Naive thymus-derived CD4-positive, alpha-beta T cell (primary cell): Measurements from ENCODE around the gene RHOV. TPM values are rescaled to one million over a fixed set of nuclear protein-coding genes. Genes with fewer than 3 reads are reported as not detected.

Experiments used
- ATAC-seq: fragments of 150-1000 bp; cut with Tn5 transposase; 2 replicates; pipeline ENCODE4 v1.10.0; 2021; ENCODE audit warnings: mild to moderate bottlenecking, moderate library complexity
- CTCF ChIA-PET: fragments of 350-600 bp; sonication (Branson Sonifier 250); formaldehyde crosslinking; loops from one replicate; lab custom pipeline; 2021; ENCODE audit warnings: antibody characterized with exemption; lab: Charles Lee
- POLR2A ChIA-PET: fragments of 350-600 bp; sonication (Branson Sonifier 250); formaldehyde crosslinking; loops from one replicate; lab custom pipeline; 2021; ENCODE audit warnings: antibody characterized with exemption, inconsistent platforms; lab: Charles Lee
- DNase-seq, 9 donors: peaks; one replicate each; pipeline versions ENCODE4 v3.0.0 to v3.0.0-alpha.2; 2020 to 2022; ENCODE audit warnings: mixed read lengths in 1 of 9
- H3K27ac ChIP-seq: one replicate; pipeline ENCODE4 v1.7.0; 2013; ENCODE audit warnings: mild to moderate bottlenecking, low read depth, low read length, moderate library complexity
- H3K27me3 ChIP-seq, 2 donors: one replicate each; pipeline ENCODE4 v1.7.0; 2013; ENCODE audit warnings: low read length in 2 of 2, mild to moderate bottlenecking in 2 of 2, moderate library complexity in 2 of 2; ENCODE audit not compliant: control insufficient read depth in 2 of 2, insufficient read depth in 2 of 2
- H3K36me3 ChIP-seq, 3 experiments: 1 replicate in 2 of 3; 2 replicates in 1 of 3; pipeline ENCODE4 v1.7.0; 2013; ENCODE audit warnings: low read length in 3 of 3, mild to moderate bottlenecking in 3 of 3, moderate library complexity in 1 of 3; ENCODE audit not compliant: insufficient read depth in 3 of 3, control insufficient read depth in 2 of 3
- H3K4me1 ChIP-seq, 2 donors: one replicate each; pipeline ENCODE4 v1.7.0; 2013; ENCODE audit warnings: low read length in 2 of 2, mild to moderate bottlenecking in 2 of 2, moderate library complexity in 1 of 2; ENCODE audit not compliant: control insufficient read depth in 2 of 2, insufficient read depth in 2 of 2
- H3K4me3 ChIP-seq: 2 replicates; pipeline ENCODE4 v1.7.0; 2013; ENCODE audit warnings: mild to moderate bottlenecking, low read length
- H3K9me3 ChIP-seq, 3 experiments: 1 replicate in 2 of 3; 2 replicates in 1 of 3; pipeline ENCODE4 v1.7.0; 2013; ENCODE audit warnings: low read length in 3 of 3; ENCODE audit not compliant: control insufficient read depth in 2 of 3
- H3K27ac Mint-ChIP-seq, 9 donors: one replicate each; pipeline ENCODE4 v1.8.0; 2020 to 2022; ENCODE audit warnings: mixed read lengths in 9 of 9, mild to moderate bottlenecking in 8 of 9, moderate library complexity in 5 of 9, inconsistent platforms in 2 of 9
- H3K27me3 Mint-ChIP-seq, 5 donors: one replicate each; pipeline ENCODE4 v1.8.0; 2021 to 2022; ENCODE audit warnings: mixed read lengths in 5 of 5, mild to moderate bottlenecking in 1 of 5
- H3K36me3 Mint-ChIP-seq, 5 donors: one replicate each; pipeline ENCODE4 v1.8.0; 2020 to 2022; ENCODE audit warnings: mixed read lengths in 5 of 5, mild to moderate bottlenecking in 3 of 5, inconsistent platforms in 1 of 5
- H3K4me1 Mint-ChIP-seq, 7 donors: one replicate each; pipeline ENCODE4 v1.8.0; 2020 to 2022; ENCODE audit warnings: mixed read lengths in 7 of 7, mild to moderate bottlenecking in 3 of 7, inconsistent platforms in 1 of 7
- H3K4me3 Mint-ChIP-seq, 10 donors: one replicate each; pipeline ENCODE4 v1.8.0; 2020 to 2022; ENCODE audit warnings: mild to moderate bottlenecking in 10 of 10, mixed read lengths in 10 of 10, moderate library complexity in 6 of 10, inconsistent platforms in 2 of 10
- H3K9me3 Mint-ChIP-seq, 11 donors: one replicate each; pipeline ENCODE4 v1.8.0; 2020 to 2022; ENCODE audit warnings: mixed read lengths in 11 of 11, mild to moderate bottlenecking in 4 of 11, inconsistent platforms in 1 of 11, moderate library complexity in 1 of 11
- intact Hi-C, 2 donors: fragments of 100-400 bp; cut with micrococcal nuclease; formaldehyde crosslinking; loops; one replicate each; pipeline ENCODE4 v1.15.1; 2023
- polyA plus RNA-seq, 2 donors: library from polyadenylated mRNA; unstranded; fragments of 300-500 nt; fragmentation: Illumina TruSeq; gene quantifications; one replicate each; pipeline ENCODE4 v1.2.3, GENCODE V29; 2021
- total RNA-seq, 6 experiments: library from RNA in 5 of 6; stranded (reverse) in 5 of 6; gene quantifications; 1 replicate in 5 of 6; 2 replicates in 1 of 6; pipeline ENCODE4 v1.2.3 and lab custom pipeline; 2021 to 2026

The RHOV gene
- total and polyA plus RNA-seq, 7 experiments from 2014 or later: 0.39 TPM; not detected in 6

GRCh38 chr15:40893733-40894680, 20.0 kb upstream of the RHOV start, which contains the start of gene VPS18:
Gene VPS18, plus strand, starts transcription at chr15:40894450. Its CDS starts 319 bp downstream, at chr15:40894769.
- peak; percentile 99 for ATAC-seq
- POLR2A ChIA-PET: interaction anchor here (0.6 to 2.8 kb wide), 11 partner anchors 9 to 650 kb away, joined by 3 to 29 read pairs (median 3); partner anchors contain the start of genes CHP1, DNAJC17, INO80 and RAD51
- Histone ChIP-seq H3K27ac (peak within 1 kb of the TSS; percentile 83), H3K9me3 (no peaks in the 10 kb centered on the region), H3K4me1 (peaks cover 17 to 18% of the 10 kb centered on the region in 2 donors), H3K36me3 (peaks cover 0 to 19% (median 0%) of the 10 kb centered on the region in 3 experiments), H3K27me3 (no peaks in the 10 kb centered on the region), H3K4me3 (peak within 1 kb of the TSS; percentile 94)
- Mint-ChIP-seq H3K4me3 (peak within 1 kb of the TSS; percentile 96 to 99 (median 98)), H3K36me3 (peaks cover 0 to 15% (median 0%) of the 10 kb centered on the region in 5 donors), H3K4me1 (peaks cover 30 to 47% (median 37%) of the 10 kb centered on the region in 7 donors), H3K9me3 (no peaks in the 10 kb centered on the region), H3K27ac (peak within 1 kb of the TSS; percentile 87 to 98 (median 96)), H3K27me3 (peaks cover 0 to 7% (median 0%) of the 10 kb centered on the region in 5 donors)
- CTCF ChIA-PET: interaction anchor here (0.6 to 5.5 kb wide), 20 partner anchors 9 to 766 kb away, joined by 3 to 101 read pairs (median 4); partner anchors contain the start of genes CHAC1, CHP1, EXD1 and MGA
- DNase-seq: peak; percentile 96 to 99 (median 98)
- intact Hi-C loops: loop anchor here (1.0 to 10.0 kb wide), 18 partner anchors 10 to 389 kb away; partner anchors contain the start of genes DNAJC17 (in 2 of the 2), RMDN3 (in 2 of the 2), ZFYVE19 (in 2 of the 2) and CCDC32 (in 1 of the 2)

GRCh38 chr15:40893019-40893670, 19.1 kb upstream of the RHOV start:
- Mint-ChIP-seq H3K27me3 (peaks cover 0 to 7% (median 0%) of the 10 kb centered on the region in 5 donors), H3K4me1 (peaks cover 29 to 47% (median 37%) of the 10 kb centered on the region in 7 donors), H3K27ac (peak overlapping the region in 7 of 9 donors; percentile 46 to 98 (median 96)), H3K9me3 (no peaks in the 10 kb centered on the region), H3K36me3 (peaks cover 0 to 8% (median 0%) of the 10 kb centered on the region in 5 donors), H3K4me3 (peak overlapping the region in 9 of 10 donors; percentile 8 to 99 (median 96))
- ChIA-PET CTCF (interaction anchor here (0.6 to 5.5 kb wide), 8 partner anchors 8 to 191 kb away, joined by 3 to 101 read pairs (median 4); no protein-coding TSS in a partner anchor), POLR2A (interaction anchor here (1.7 to 2.8 kb wide), 2 partner anchors 35 to 37 kb away, joined by 6 to 29 read pairs; no protein-coding TSS in a partner anchor)
- Histone ChIP-seq H3K27me3 (no peaks in the 10 kb centered on the region), H3K36me3 (peaks cover 0 to 11% (median 0%) of the 10 kb centered on the region in 3 experiments), H3K4me3 (no peak overlapping the region), H3K4me1 (peaks cover 17 to 18% of the 10 kb centered on the region in 2 donors), H3K9me3 (no peaks in the 10 kb centered on the region), H3K27ac (peak overlapping the region; percentile 83)
- ATAC-seq (no peak), DNase-seq (no peak)
- intact Hi-C loops: loop anchor here (5.0 to 10.0 kb wide), 3 partner anchors 216 to 328 kb away; partner anchors contain the start of genes CCDC32 (in 1 of the 2), KNL1 (in 1 of the 2) and RPUSD2 (in 1 of the 2)

GRCh38 chr15:40892447-40893012, 18.5 kb upstream of the RHOV start:
- H3K36me3 ChIP-seq: peaks cover 0 to 9% (median 0%) of the 10 kb centered on the region in 3 experiments
- H3K9me3 ChIP-seq: no peaks in the 10 kb centered on the region
- CTCF ChIA-PET: interaction anchor here (0.6 to 4.6 kb wide), 5 partner anchors 19 to 110 kb away, joined by 3 to 49 read pairs (median 3); partner anchors contain the start of gene RHOV
- peaks cover 17 to 18% of the 10 kb centered on the region in 2 donors for H3K4me1 ChIP-seq
- H3K27ac ChIP-seq: no peak overlapping the region
- H3K4me3 ChIP-seq: no peak overlapping the region
- POLR2A ChIA-PET: interaction anchor here (0.6 to 1.7 kb wide), 5 partner anchors 33 to 605 kb away, joined by 3 to 6 read pairs (median 3); partner anchors contain the start of genes NUSAP1 and OIP5
- Mint-ChIP-seq H3K4me3 (peak overlapping the region in 9 of 10 donors; percentile 5 to 72 (median 42)), H3K27me3 (peaks cover 0 to 7% (median 0%) of the 10 kb centered on the region in 5 donors), H3K4me1 (peaks cover 24 to 43% (median 34%) of the 10 kb centered on the region in 7 donors), H3K27ac (peak overlapping the region in 4 of 9 donors; percentile 17 to 46 (median 38)), H3K9me3 (no peaks in the 10 kb centered on the region), H3K36me3 (peaks cover 0 to 5% (median 0%) of the 10 kb centered on the region in 5 donors)
- intact Hi-C loops: loop anchor here (5.0 to 10.0 kb wide), 3 partner anchors 215 to 328 kb away; partner anchors contain the start of genes CCDC32 (in 1 of the 2), KNL1 (in 1 of the 2) and RPUSD2 (in 1 of the 2)
- H3K27me3 ChIP-seq: no peaks in the 10 kb centered on the region
- DNase-seq (no peak), ATAC-seq (no peak)

GRCh38 chr15:40891810-40892446, 17.9 kb upstream of the RHOV start:
- H3K4me3 ChIP-seq: no peak overlapping the region
- H3K27ac ChIP-seq: no peak overlapping the region
- peaks cover 0 to 7% (median 0%) of the 10 kb centered on the region in 5 donors for H3K27me3 Mint-ChIP-seq
- ChIA-PET POLR2A (interaction anchor here (0.6 to 1.7 kb wide), 5 partner anchors 33 to 606 kb away, joined by 3 to 6 read pairs (median 3); partner anchors contain the start of genes NUSAP1 and OIP5), CTCF (interaction anchor here (0.6 to 4.6 kb wide), 5 partner anchors 18 to 110 kb away, joined by 3 to 49 read pairs (median 3); partner anchors contain the start of gene RHOV)
- H3K9me3 ChIP-seq: no peaks in the 10 kb centered on the region
- peak overlapping the region in 3 of 9 donors; percentile 17 to 63 (median 56) for H3K27ac Mint-ChIP-seq
- ATAC-seq (no peak), DNase-seq (no peak)
- H3K4me1 ChIP-seq: peaks cover 17 to 18% of the 10 kb centered on the region in 2 donors
- H3K9me3 Mint-ChIP-seq: no peaks in the 10 kb centered on the region
- peaks cover 0 to 3% (median 0%) of the 10 kb centered on the region in 3 experiments for H3K36me3 ChIP-seq
- peaks cover 23 to 37% (median 30%) of the 10 kb centered on the region in 7 donors for H3K4me1 Mint-ChIP-seq
- H3K4me3 Mint-ChIP-seq: peak overlapping the region in 1 of 10 donors; percentile 7
- intact Hi-C loops: loop anchor here (5.0 to 10.0 kb wide), 3 partner anchors 215 to 327 kb away; partner anchors contain the start of genes CCDC32 (in 1 of the 2), KNL1 (in 1 of the 2) and RPUSD2 (in 1 of the 2)
- H3K36me3 Mint-ChIP-seq: no peaks in the 10 kb centered on the region
- no peaks in the 10 kb centered on the region for H3K27me3 ChIP-seq

GRCh38 chr15:40891138-40891537, 17.1 kb upstream of the RHOV start:
- H3K9me3 ChIP-seq: no peaks in the 10 kb centered on the region
- intact Hi-C loops: loop anchor here (5.0 to 10.0 kb wide), 3 partner anchors 214 to 326 kb away; partner anchors contain the start of genes CCDC32 (in 1 of the 2), KNL1 (in 1 of the 2) and RPUSD2 (in 1 of the 2)
- peaks cover 17 to 18% of the 10 kb centered on the region in 2 donors for H3K4me1 ChIP-seq
- POLR2A ChIA-PET: interaction anchor here (1.7 kb wide), 1 partner anchor 35 kb away, joined by 6 read pairs; no protein-coding TSS in a partner anchor
- CTCF ChIA-PET: interaction anchor here (1.4 to 4.6 kb wide), 2 partner anchors 33 to 37 kb away, joined by 3 to 49 read pairs; no protein-coding TSS in a partner anchor
- no peak for DNase-seq
- no peak overlapping the region for H3K4me3 ChIP-seq
- no peaks in the 10 kb centered on the region for H3K9me3 Mint-ChIP-seq
- peaks cover 0 to 1% (median 0%) of the 10 kb centered on the region in 5 donors for H3K36me3 Mint-ChIP-seq
- peaks cover 0 to 9% (median 0%) of the 10 kb centered on the region in 5 donors for H3K27me3 Mint-ChIP-seq
- H3K4me1 Mint-ChIP-seq: peaks cover 18 to 40% (median 30%) of the 10 kb centered on the region in 7 donors
- ATAC-seq: no peak
- H3K27me3 ChIP-seq: no peaks in the 10 kb centered on the region
- peak overlapping the region in 1 of 10 donors; percentile 41 for H3K4me3 Mint-ChIP-seq
- H3K36me3 ChIP-seq: no peaks in the 10 kb centered on the region
- no peak overlapping the region for H3K27ac ChIP-seq
- peak overlapping the region in 5 of 9 donors; percentile 4 to 73 (median 26) for H3K27ac Mint-ChIP-seq
